Gastroesophageal sphincter (tissue), 3 donors: ENCODE results near the gene ADCYAP1.

Source experiments
- EP300 ChIP-seq: sonication (generic); formaldehyde crosslinking; IDR thresholded peaks from one replicate; pipeline ENCODE4 v1.6.1; 2017; ENCODE audit warnings: antibody characterized with exemption, mild to moderate bottlenecking
- POLR2A ChIP-seq, 2 donors: fragments of 450-650 bp; IDR thresholded peaks; one replicate each; pipeline ENCODE4 v1.6.1; 2017; ENCODE audit warnings: antibody characterized with exemption in 2 of 2, mild to moderate bottlenecking in 2 of 2, moderate library complexity in 1 of 2
- POLR2AphosphoS5 ChIP-seq: sonication (generic); formaldehyde crosslinking; IDR thresholded peaks from one replicate; pipeline ENCODE4 v1.6.1; 2017; ENCODE audit warnings: antibody characterized with exemption
- TF ChIP-seq, protein P1 (sequence below), 4 experiments: fragments of 200-600 bp in 2 of 4; fragments of 450-650 bp in 2 of 4; sonication (generic) in 1 of 4; IDR thresholded peaks; one replicate each; pipeline ENCODE4 v1.5.1; 2017 to 2019; ENCODE audit warnings: antibody characterized with exemption in 4 of 4, mild to moderate bottlenecking in 2 of 4, moderate library complexity in 2 of 4

- TF ChIP-seq, protein P1, sequence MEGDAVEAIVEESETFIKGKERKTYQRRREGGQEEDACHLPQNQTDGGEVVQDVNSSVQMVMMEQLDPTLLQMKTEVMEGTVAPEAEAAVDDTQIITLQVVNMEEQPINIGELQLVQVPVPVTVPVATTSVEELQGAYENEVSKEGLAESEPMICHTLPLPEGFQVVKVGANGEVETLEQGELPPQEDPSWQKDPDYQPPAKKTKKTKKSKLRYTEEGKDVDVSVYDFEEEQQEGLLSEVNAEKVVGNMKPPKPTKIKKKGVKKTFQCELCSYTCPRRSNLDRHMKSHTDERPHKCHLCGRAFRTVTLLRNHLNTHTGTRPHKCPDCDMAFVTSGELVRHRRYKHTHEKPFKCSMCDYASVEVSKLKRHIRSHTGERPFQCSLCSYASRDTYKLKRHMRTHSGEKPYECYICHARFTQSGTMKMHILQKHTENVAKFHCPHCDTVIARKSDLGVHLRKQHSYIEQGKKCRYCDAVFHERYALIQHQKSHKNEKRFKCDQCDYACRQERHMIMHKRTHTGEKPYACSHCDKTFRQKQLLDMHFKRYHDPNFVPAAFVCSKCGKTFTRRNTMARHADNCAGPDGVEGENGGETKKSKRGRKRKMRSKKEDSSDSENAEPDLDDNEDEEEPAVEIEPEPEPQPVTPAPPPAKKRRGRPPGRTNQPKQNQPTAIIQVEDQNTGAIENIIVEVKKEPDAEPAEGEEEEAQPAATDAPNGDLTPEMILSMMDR (IDR thresholded peaks at IDR 0.05) = no peak
- no peak for TF ChIP-seq POLR2AphosphoS5
- no peak for TF ChIP-seq EP300
- TF ChIP-seq POLR2A (IDR thresholded peaks at IDR 0.05) = no peak
Observed at GRCh38 chr18:904218-905090, at the start of gene ADCYAP1.
